Suprapubic skin (tissue), 3 donors: ENCODE data around the gene CHAD.

ENCODE experiments used
- CTCF ChIP-seq, 2 donors: fragments of 200-600 bp in 1 of 2; fragments of 450-650 bp in 1 of 2; sonication (generic) in 1 of 2; IDR thresholded peaks; one replicate each; pipeline ENCODE4 v1.5.1; 2016 to 2019; ENCODE audit warnings: antibody characterized with exemption in 2 of 2, mild to moderate bottlenecking in 1 of 2, moderate library complexity in 1 of 2
- POLR2A ChIP-seq, 2 donors: fragments of 450-650 bp; IDR thresholded peaks; one replicate each; pipeline ENCODE4 v1.6.1; 2017; ENCODE audit warnings: antibody characterized with exemption in 2 of 2, mild to moderate bottlenecking in 2 of 2, moderate library complexity in 2 of 2

DNA sequence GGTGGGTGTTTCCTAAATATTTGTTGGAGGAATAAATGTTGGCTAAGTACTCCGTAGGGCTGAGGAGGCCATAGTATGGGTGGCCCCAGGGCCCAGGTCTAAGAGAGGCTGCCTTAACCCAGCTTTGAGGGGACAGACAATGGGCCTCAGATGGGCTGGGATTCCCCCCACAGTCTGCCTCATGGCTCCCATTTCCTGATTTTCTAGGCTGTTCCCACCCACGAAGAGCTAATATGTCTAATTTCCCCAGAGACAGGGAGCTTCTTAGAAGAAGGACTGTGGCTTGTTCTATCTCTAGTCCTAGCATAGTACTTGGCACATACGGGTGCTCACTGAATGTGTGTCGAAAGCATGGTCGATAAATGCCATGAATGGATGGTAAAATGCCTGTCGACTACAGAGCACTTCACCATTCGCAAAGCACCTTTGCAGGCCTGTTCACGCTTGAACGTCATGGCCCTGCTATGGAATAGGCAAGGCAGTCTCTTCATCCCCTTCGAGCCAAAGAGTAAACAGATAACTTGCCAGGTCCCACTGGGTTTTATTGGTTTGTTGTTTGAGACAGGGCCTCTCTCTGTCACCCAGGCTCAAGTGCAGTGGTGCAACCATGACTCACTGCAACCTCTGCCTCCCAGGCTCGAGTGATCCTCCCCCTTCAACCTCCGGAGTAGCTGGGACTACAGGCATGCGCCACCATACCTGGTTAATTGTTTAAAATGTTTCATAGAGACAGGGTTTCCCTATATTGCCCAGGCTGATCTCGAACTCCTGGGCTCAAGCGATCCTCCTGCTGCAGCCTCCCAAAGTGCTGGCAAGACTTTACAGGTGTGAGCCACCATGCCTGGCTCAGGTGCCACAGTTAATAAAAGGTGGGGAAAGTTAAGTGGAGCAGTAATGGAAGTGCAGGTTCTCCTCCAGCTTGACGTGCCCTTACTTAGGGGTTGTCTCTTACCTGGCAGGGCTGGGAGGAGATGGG lies 9.7 kb downstream of the CHAD start:
- TF ChIP-seq POLR2A (IDR thresholded peaks at IDR 0.05) (no peak), CTCF (IDR thresholded peaks at IDR 0.05) (no peak)
